Measurements from ENCODE around the gene EEF1AKMT4.

Gene EEF1AKMT4

DNA sequence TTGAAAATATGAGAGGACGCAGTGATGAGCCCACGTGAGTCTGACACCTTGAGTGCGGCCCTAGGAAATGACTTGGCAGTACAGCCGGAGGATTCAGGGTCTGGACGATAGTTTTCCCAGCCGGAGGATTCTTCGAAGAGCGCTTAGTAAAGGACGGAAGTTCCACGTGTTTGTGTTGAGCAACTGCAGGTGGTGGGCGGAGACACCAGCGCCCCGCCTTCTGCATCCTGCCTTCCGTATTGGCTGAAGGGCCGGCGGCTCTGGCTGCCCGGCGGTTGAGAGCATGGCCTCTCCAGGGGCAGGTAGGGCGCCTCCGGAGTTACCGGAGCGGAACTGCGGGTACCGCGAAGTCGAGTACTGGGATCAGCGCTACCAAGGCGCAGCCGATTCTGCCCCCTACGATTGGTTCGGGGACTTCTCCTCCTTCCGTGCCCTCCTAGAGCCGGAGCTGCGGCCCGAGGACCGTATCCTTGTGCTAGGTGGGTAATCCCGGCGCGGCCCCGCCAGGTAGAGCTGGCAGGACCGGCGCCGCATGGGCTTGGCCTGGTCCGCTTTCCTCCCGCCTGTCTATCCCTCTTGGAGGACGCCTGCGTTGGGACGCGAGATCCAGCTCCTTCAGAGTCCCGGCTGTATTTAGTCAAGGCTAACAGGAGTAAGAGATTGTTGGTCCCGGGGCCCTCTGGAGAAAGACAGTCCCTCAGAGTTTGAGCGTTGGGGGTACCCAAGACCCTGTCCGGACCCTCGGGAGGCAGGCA is at the start of gene EEF1AKMT4:
EEF1AKMT4 (plus strand) TSS at position 261 of the 755 bp plus-strand sequence; CDS start at position 284, 23 bp downstream.
- TF ChIP-seq, protein P1, sequence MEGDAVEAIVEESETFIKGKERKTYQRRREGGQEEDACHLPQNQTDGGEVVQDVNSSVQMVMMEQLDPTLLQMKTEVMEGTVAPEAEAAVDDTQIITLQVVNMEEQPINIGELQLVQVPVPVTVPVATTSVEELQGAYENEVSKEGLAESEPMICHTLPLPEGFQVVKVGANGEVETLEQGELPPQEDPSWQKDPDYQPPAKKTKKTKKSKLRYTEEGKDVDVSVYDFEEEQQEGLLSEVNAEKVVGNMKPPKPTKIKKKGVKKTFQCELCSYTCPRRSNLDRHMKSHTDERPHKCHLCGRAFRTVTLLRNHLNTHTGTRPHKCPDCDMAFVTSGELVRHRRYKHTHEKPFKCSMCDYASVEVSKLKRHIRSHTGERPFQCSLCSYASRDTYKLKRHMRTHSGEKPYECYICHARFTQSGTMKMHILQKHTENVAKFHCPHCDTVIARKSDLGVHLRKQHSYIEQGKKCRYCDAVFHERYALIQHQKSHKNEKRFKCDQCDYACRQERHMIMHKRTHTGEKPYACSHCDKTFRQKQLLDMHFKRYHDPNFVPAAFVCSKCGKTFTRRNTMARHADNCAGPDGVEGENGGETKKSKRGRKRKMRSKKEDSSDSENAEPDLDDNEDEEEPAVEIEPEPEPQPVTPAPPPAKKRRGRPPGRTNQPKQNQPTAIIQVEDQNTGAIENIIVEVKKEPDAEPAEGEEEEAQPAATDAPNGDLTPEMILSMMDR (conservative IDR thresholded peaks at IDR 0.05): no peak; the same call in 1 of the 2 replicates
- H3K27ac ChIP-seq: peak within 1 kb of the TSS; percentile 96

DNA sequence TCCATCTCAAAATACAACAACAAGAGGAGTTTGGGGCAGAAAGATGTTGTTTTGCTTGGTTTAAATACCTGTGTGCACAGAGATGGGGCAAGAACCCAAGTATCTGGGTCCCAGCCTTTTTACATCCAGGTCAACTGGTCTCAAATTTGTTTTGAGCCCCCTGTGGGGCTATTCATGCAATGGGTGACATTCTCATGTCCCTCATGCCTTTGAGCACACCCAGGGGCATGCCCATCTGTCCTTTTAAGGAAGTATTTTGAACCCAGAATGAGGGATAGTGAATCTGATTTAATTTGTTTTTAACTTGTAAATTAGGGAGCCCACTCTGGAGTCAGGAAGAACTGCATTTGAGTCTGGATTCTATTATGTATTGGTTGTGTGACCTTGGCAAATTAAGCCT is 48.6 kb upstream of the EEF1AKMT4 start:
- H3K27ac ChIP-seq: no peak overlapping the region
- TF ChIP-seq, protein P1 (conservative IDR thresholded peaks at IDR 0.05): no peak

DNA sequence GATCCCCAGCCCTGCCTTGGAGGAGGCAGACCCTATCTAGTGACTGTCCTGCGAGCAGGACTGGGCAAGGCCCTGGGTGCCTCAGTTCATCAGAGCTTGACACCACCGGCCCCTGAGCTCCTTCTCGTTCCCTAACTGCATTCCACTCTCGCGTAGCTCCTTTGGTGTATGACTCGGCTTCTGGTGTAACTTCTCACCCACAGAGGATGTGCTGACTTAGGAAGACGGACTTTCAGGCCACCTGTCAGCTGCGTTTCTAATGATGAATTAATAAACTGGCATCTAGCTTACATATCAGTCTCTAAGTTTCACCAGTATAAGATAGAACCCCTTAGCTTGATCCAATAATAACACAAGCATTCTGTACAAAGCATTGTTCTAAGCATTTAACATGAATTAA is 45.9 kb upstream of the EEF1AKMT4 start:
- no peak overlapping the region for H3K27ac ChIP-seq
- TF ChIP-seq, protein P1 (conservative IDR thresholded peaks at IDR 0.05): no peak

DNA sequence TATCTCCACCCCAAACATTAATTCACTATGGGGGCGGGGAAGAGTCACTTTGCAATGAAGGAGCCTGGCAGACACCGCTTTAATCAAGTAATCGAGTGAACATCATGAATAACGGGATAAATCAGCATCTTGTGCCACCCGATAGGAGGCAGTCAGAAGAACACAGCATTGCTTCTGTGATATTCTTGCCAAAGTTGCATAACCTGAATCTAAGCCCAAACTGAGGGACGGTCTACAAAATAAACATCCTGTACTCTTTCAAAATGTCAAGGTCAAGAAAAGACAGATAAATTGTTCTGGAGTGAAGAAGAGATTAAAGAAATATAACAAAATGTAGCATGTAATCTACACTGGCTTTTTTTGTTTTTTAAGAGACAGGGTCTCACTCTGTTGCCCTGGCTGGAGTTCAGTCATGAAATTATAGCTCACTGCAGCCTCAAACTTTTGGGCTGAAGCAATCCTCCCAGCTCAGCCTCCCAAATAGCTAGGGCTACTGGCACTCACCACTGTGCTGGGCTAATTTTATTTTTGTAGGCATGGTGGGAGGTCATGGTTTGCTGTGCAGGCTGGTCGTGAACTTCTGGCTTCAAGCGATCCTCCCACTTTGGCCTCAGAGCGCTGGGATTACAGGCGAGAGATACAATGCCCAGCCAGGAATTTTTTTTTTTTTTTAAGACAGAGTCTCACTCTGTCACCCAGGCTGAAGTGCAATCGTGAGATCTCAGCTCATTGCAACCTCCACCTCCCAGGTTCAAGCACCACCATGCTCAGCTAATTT is 40.1 kb upstream of the EEF1AKMT4 start:
- no peak overlapping the region for H3K27ac ChIP-seq
- TF ChIP-seq, protein P1 (conservative IDR thresholded peaks at IDR 0.05): no peak

- TF ChIP-seq, protein P1 (conservative IDR thresholded peaks at IDR 0.05): no peak
- no peak overlapping the region for H3K27ac ChIP-seq
Observed at GRCh38 chr3:184211297-184211696, 38.2 kb upstream of the EEF1AKMT4 start.

DNA sequence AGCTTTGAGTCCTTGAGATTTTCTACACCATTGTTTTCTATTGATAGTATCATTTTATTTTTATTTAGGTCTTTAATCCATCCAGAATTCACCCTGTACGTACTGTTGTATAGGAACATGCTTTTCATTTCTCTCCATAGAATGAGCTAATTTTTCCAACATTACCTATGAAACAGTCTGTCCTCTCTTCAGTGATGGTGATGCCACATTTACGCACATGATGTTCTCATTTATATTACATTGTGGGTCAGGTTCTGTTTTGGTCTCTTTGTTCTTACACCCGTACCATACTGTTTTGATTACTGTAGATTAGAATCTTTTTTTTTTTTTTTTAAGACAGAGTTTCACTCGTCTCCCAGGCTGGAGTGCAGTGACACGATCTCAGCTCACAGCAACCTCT is 37.8 kb upstream of the EEF1AKMT4 start:
- no peak overlapping the region for H3K27ac ChIP-seq
- TF ChIP-seq, protein P1 (conservative IDR thresholded peaks at IDR 0.05): no peak

GRCh38 chr3:184218814-184219213 is 30.7 kb upstream of the EEF1AKMT4 start:
- TF ChIP-seq, protein P1 (conservative IDR thresholded peaks at IDR 0.05): no peak
- no peak overlapping the region for H3K27ac ChIP-seq
